AG04450 (cell line): Measurements from ENCODE around the gene ZNF10. TPM values are rescaled to one million over a fixed set of nuclear protein-coding genes. Genes with fewer than 3 reads are reported as not detected.

Source experiments
- CTCF ChIA-PET: fragments of 300-600, 350-600 bp; formaldehyde crosslinking; extraction: SDS; loops from one replicate; lab custom pipeline; 2022; ENCODE audit warnings: antibody characterized with exemption, inconsistent platforms; lab: Charles Lee
- POLR2A ChIA-PET: fragments of 350-600 bp; formaldehyde crosslinking; extraction: SDS; loops from one replicate; lab custom pipeline; 2021; ENCODE audit warnings: antibody characterized with exemption, inconsistent platforms; lab: Yijun Ruan, JAX
- DNase-seq: peaks from one replicate; pipeline ENCODE4 v3.0.0-alpha.2; 2011; ENCODE audit warnings: low read depth, low spot score
- H3K27ac ChIP-seq: one replicate; pipeline ENCODE4 v1.5.1; 2012; ENCODE audit warnings: low read depth, low read length, control low read depth
- H3K27me3 ChIP-seq: one replicate; pipeline ENCODE4 v1.6.0; 2012; ENCODE audit warnings: low read length; ENCODE audit not compliant: control insufficient read depth, insufficient read depth
- H3K4me3 ChIP-seq: 2 replicates; pipeline ENCODE4 v1.5.1; 2011; ENCODE audit warnings: mild to moderate bottlenecking, low read depth, low read length, control low read depth
- H3K9me3 ChIP-seq: 2 replicates; pipeline ENCODE4 v1.5.1; 2012; ENCODE audit warnings: low read length; ENCODE audit not compliant: control insufficient read depth, insufficient read depth
- polyA plus RNA-seq: library from polyadenylated mRNA; depleted of rRNA; stranded (reverse); fragments of >200 nt; gene quantifications from 2 replicates; pipeline ENCODE4 v1.2.3, GENCODE V29; 2011
- TF ChIP-seq, protein P1 (sequence below): IDR thresholded peaks from 2 replicates; pipeline ENCODE4 v1.5.1; 2011; ENCODE audit warnings: low read depth, low read length, control low read depth, inconsistent platforms

ZNF10 gene
- polyA plus RNA-seq, 1 experiment: 7.6 TPM

DNA sequence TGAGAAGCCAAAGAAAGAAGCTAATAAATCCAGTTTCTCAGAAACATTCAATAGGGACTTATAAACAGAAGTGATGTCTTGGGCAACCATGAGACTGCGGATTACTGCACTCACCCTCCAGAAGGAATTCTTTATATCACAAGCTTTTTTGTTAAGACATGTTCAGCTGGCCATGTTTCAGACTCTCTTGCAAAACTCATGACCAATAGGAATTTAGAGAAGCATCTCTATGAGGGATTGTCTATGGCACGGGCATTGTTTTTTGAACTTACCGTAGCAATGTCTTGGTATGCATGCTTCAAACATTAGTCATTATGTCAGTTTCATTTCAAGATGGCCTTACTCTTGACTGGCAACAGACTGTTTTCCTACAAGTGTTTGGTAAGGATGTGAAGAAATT, 35.3 kb downstream of the ZNF10 start:
- DNase-seq: no peak
- POLR2A ChIA-PET: no interaction called here
- Histone ChIP-seq H3K4me3 (no peak overlapping the region), H3K9me3 (peaks cover 37% of the 10 kb centered on the region), H3K27ac (no peak overlapping the region), H3K27me3 (no peaks in the 10 kb centered on the region)
- CTCF ChIA-PET: no interaction called here
- TF ChIP-seq, protein P1, sequence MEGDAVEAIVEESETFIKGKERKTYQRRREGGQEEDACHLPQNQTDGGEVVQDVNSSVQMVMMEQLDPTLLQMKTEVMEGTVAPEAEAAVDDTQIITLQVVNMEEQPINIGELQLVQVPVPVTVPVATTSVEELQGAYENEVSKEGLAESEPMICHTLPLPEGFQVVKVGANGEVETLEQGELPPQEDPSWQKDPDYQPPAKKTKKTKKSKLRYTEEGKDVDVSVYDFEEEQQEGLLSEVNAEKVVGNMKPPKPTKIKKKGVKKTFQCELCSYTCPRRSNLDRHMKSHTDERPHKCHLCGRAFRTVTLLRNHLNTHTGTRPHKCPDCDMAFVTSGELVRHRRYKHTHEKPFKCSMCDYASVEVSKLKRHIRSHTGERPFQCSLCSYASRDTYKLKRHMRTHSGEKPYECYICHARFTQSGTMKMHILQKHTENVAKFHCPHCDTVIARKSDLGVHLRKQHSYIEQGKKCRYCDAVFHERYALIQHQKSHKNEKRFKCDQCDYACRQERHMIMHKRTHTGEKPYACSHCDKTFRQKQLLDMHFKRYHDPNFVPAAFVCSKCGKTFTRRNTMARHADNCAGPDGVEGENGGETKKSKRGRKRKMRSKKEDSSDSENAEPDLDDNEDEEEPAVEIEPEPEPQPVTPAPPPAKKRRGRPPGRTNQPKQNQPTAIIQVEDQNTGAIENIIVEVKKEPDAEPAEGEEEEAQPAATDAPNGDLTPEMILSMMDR: no peak

DNA sequence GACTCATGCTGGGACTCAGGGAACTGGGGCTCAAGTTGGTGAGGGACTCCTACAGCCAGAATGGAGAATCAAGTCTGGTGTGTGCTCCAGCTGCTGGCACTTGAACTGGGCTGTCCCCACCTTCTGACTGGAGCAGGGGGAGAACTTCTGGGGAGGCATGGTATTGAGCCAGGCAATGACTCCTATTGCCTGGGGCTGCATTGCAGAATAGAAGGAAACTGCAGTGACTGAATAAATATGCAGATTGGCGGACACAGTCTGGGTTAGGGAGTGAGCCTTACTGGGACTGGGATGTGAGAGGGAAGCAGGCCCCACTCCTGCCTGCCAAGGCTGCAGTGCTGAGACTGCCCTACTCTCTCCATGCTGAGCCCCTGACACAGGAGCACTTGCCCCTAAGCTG, 42.1 kb downstream of the ZNF10 start:
- TF ChIP-seq, protein P1: no peak
- H3K4me3 ChIP-seq: no peak overlapping the region
- no peak for DNase-seq
- no peaks in the 10 kb centered on the region for H3K27me3 ChIP-seq
- POLR2A ChIA-PET: no interaction called here
- CTCF ChIA-PET: interaction anchor here (1.1 kb wide), 1 partner anchor 9 kb away, joined by 3 read pairs; the partner anchor contains the start of gene ZNF268
- H3K27ac ChIP-seq: no peak overlapping the region
- peaks cover 36% of the 10 kb centered on the region for H3K9me3 ChIP-seq

DNA sequence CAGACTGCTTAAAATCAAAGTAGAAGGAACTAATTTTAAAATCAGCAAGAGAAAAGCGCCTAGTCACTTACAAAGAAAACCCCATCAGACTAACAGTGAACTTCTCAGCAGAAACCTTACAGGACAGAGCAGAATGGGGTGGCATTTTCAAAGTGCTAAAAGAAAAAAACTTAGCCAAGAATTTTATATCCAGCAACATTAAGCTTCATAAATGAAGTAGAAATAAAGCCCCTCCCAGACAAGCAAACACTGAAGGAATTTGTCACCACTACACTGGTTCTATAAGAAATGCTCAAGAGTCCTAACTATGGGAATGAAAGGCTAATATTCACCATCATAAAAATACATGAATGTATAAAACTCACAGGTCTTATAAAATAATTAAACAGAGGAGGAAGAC, 44.5 kb downstream of the ZNF10 start:
- Histone ChIP-seq H3K4me3 (no peak overlapping the region), H3K27me3 (no peaks in the 10 kb centered on the region), H3K9me3 (peaks cover 34% of the 10 kb centered on the region), H3K27ac (no peak overlapping the region)
- CTCF ChIA-PET: no interaction called here
- TF ChIP-seq, protein P1: no peak
- no peak for DNase-seq
- POLR2A ChIA-PET: no interaction called here

DNA sequence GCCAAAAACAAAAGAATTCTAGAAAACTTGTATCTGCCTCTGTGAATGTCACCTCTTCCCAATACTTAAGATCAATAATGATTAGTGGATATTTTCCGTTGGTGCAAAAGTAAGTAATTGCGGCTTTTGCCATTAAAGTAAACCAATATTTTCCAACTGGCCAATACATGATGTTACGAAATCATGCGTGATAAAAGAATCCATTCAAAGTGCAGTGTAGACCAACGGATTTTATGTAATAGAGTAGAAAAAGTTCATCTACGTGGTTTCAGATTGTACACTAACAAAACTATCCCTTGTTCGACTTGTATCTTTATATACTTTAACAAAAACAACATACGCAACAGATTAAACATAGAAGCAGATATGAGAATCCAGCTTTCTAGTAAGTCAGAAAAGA, 50.2 kb downstream of the ZNF10 start:
- Histone ChIP-seq H3K27me3 (no peaks in the 10 kb centered on the region), H3K9me3 (peaks cover 44% of the 10 kb centered on the region), H3K4me3 (no peak overlapping the region), H3K27ac (no peak overlapping the region)
- TF ChIP-seq, protein P1: no peak
- no peak for DNase-seq
- ChIA-PET POLR2A (interaction anchor here (0.9 to 1.7 kb wide), 3 partner anchors 50 to 194 kb away, joined by 4 to 7 read pairs (median 5); partner anchors contain the start of genes ZNF10, ZNF26 and ZNF891), CTCF (interaction anchor here (0.7 to 2.2 kb wide), 10 partner anchors 8 to 196 kb away, joined by 3 to 8 read pairs (median 4); partner anchors contain the start of genes ZNF10, ZNF26 and ZNF891)

DNA sequence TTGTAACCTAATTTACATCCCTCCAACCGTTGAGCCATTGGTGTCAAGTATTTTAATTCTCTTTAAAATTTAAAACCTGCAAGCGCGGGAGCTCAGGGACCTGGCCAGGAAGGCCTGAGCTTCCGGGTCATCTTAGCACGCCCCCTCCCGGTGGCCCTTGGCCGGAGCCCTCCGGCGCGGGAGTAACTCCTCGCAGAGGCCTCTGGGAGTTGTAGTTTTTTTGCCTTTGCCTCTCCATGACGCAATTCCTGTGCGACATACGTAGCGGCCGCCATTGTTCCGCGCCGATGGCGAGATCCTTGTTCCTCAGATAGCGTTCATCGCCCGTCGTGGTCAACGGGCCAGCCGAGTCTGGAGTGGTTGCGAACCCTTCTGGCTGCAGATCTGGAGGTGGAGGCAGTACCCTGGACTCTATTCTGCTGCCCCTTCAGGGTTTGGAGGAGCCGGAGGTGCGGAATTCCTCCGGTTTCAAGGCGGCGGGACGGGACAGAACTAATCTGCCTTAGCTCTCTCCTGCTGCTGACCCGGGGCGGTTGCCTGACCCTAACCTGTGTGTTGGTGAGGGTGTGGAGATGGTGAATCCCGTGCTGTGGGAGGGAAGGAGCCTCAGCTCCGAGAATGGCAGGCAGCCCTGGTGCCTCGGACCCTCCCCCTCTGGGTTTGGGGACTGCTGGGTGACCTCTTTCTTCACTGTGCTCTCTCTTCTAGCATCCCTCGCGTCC, 51.0 kb downstream of the ZNF10 start, which contains the start of gene ZNF268:
ZNF268 (plus strand) TSS at position 258 of the 722 bp plus-strand sequence. CDS start 503 bp downstream, outside the sequence.
- peak within 1 kb of the TSS; percentile 63 for H3K27ac ChIP-seq
- H3K27me3 ChIP-seq: no peaks in the 10 kb centered on the region
- H3K4me3 ChIP-seq: peak within 1 kb of the TSS; percentile 69
- H3K9me3 ChIP-seq: peaks cover 50% of the 10 kb centered on the region
- peak; percentile 72 for DNase-seq
- POLR2A ChIA-PET: interaction anchor here (0.9 to 1.7 kb wide), 3 partner anchors 51 to 195 kb away, joined by 4 to 7 read pairs (median 5); partner anchors contain the start of genes ZNF10, ZNF26 and ZNF891
- CTCF ChIA-PET: interaction anchor here (0.7 to 2.2 kb wide), 10 partner anchors 9 to 197 kb away, joined by 3 to 8 read pairs (median 4); partner anchors contain the start of genes ZNF10, ZNF26 and ZNF891
- TF ChIP-seq, protein P1: peak; percentile 79
